ENCODE results near the gene PTPRK. TPM values are rescaled to one million over a fixed set of nuclear protein-coding genes. Genes with fewer than 3 reads are reported as not detected.

PTPRK gene
- total and polyA plus RNA-seq, 2 of the 8 experiments (the other 6 are each of a cell fraction or from before 2014, with no cell fraction given), result 11.4 to 47.3 TPM

GRCh38 chr6:128033156-128033555, 487.2 kb downstream of the PTPRK start (continued):
- TF ChIP-seq NRF1 (IDR thresholded peaks at IDR 0.05; ENCODE audit: low read depth, low read length) (no peak), PHF8 (conservative IDR thresholded peaks at IDR 0.05; ENCODE audit: low read depth, low read length) (no peak), BRCA1 (IDR thresholded peaks at IDR 0.05; ENCODE audit: low read depth, low read length) (no peak), JUN (IDR thresholded peaks at IDR 0.05; ENCODE audit: low read depth, low read length) (no peak), SP2 (IDR thresholded peaks at IDR 0.05; ENCODE audit: low read length) (no peak)
